GM19351 (cell line): ENCODE measurements around the gene BBS10.
"Not testable (repeated sequence)": the region's sequence is repeated elsewhere in the genome, so short reads cannot be mapped to it uniquely, and the experiment has no call there.

Experiments used
- ATAC-seq: cut with Tn5 transposase; IDR thresholded peaks from one replicate; pipeline ENCODE4 v1.9.1; 2021; ENCODE audit warnings: mild to moderate bottlenecking, moderate library complexity; ENCODE audit not compliant: unreplicated experiment

The BBS10 gene

DNA sequence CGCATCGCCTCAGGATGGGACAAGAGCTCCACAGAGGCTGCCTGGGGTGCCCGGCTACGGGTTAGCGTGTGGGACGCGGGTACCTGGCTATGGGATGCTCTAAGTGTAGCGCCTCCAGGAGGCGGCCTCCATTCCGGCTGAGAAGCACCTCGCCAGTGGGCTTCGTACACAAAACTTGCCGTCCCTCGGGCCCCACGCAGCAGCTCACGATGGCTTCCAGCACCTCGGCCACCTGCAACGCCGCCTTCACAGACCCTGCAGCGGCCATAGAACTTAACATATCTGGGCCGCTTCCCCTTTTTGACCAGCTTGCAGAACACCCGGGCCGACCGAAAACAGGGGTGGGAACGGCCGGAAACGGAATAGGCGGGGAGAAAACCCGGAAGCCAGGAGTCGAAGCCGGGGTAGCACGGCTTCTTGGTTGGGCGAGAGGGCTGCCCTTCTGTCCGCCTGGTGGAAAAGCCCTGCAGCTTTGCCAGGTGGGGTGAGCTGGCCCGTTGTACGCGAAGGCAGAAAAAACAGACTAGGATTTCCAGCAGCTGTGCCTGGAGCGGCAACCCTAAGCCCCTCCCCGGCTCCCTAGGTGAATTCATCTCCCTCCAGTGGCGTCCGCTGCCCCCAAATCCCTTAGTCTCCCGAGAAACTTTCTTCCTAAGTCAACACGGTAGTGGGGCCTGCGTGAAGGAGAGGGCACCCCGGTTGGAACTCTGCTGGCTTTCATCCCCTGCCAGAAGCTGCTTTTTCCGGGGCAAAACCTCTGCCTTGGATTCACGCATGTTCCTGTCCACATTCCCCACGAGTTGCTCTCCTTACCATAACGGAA is at the start of gene BBS10:
TSS of gene BBS10 (minus strand) at position 337 of the 823 bp plus-strand sequence. CDS start at position 280, 57 bp downstream.
- peak; percentile 90 for ATAC-seq

DNA sequence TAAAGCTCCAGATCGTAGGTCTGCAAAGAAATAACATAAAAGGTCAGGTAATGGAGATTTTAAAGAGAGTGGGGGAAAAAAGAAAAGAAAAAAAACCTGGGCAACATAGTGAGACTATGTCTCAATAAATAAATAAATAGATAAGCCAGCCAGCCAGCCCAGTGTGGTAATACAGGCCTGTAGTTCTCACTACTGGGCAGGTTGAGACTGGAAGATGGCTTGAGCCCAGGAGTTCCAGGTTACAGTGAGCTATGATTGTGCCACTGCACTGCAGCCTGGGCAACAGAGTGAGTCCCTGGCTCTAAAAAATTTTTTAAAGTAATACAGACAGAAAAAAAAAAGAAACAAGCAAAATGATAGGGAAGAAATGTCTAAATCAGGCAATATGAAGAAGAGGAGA is 43.2 kb upstream of the BBS10 start:
- ATAC-seq: no peak

DNA sequence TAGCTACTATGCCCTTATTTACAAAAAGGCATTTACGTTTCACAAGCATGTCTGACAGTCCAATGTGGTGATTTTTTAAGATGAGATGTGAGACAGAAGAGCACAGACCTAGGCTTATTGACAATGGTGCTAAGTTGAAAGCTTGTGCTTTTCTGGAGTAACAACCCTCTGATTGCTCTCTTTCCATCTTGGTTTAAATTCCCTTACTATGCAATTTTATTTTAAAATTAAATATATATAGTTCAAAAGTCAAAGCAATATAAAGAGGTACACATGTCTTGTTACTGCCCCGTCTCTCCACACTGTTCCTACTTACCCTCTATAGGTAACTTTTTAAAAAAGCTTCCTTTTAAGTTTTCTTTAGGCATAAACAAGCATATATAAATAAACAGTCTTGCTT is 39.4 kb upstream of the BBS10 start:
- no peak for ATAC-seq

DNA sequence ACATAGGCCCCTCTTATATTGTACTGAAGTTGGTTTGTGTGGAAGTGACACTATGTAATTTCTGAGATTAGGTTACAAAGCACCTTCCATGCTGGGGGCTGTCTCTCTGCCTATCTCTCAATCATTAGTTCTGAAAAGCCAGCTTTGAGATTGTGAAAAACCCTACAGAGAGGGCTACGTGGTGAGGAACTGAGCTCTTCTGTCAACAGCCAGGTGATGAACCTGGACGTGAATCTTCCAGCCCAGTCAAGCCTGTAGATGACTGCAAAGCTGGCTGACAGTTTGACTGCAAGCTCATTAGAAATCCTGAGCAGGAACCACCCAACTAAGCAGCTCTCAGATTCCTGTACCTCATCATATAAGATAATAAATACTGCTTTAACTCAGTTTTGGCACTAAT is 36.3 kb upstream of the BBS10 start:
- no peak for ATAC-seq

DNA sequence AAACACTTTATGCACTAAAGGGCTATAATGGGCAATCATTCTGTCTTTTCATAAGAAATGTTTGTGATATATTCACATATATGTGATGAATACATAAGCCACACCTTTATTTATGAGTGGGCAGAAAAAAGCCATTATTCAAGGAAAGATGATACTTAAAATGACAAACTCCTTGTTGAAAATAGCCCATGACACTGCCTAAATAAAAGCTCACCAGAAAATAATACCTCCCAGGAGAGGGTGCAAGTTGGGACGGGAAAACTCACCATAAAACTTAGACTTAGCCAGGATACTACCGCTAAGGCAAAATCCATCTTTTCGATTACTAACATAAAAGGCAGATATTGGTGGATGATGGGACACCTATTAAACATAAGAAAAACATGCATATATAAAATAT is 35.8 kb upstream of the BBS10 start:
- ATAC-seq: no peak

DNA sequence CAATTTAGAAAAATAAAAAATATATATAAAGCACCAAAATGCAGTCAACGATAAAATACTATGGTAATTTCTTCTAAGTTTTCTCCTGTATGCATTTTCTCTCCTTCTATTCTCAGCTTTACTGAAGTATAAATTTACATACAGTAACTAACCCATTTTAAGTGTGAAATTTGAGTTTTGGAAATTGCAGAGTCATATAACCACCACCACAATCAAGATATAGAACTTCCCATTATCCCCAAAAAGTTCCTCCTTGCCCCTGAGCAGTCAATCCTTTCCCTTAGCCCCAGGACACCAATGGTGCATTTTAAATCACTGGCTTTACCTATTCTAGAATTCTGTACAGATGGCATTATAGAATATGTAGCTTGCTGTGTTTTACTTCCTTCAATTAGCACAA is 31.0 kb upstream of the BBS10 start:
- ATAC-seq: no peak

DNA sequence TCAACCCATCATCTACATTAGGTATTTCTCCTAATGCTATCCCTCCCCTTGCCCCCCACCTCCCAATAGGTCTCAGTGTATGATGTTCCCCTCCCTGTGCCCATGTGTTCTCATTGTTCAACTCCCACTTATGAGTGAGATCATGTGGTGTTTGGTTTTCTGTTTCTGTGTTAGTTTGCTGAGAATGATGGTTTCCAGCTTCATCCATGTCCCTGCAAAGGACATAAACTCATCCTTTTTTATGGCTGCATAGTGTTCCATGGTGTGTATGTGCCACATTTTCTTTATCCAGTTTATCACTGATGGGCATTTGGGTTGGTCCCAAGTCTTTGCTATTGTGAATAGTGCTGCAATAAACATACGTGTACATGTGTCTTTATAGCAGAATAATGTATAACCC is 28.7 kb upstream of the BBS10 start:
- not testable (repeated sequence) for ATAC-seq

DNA sequence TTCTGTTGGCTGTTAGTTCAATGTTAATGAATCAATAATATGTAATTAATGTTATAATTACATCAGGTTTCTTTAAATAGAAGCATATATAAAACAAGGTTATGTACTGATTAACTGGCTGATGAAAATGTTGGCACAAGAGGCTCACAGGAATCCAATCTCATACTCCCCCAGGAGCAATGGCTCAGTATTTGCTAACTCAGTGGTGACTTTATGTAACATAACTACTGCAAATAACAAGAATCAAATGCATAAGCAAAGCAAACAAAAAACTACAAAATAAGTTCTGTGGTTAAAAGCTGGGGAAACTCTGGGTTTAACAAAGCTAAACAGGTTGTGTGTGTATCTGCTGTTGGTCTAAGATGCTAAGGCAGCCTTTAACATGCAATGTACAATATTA is 27.7 kb upstream of the BBS10 start:
- ATAC-seq: no peak

DNA sequence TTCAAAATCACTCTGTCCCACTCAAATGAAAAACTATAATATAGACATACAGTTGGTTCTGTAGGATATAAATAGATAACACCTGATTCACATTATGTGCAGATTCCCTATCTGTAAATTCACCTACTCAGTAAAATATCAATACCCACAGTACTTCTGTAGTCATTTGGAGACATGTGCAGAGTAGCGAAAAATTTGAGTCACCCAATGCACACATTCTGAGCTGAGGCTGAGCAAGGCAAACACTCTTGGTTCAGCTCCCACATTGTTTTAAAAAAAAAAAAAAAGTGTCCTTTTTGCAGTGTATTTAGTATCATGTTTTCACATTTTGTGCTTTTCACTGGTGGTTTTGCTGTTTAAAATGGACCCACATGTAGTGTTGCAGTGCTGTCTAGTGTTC is 27.3 kb upstream of the BBS10 start:
- ATAC-seq: no peak

DNA sequence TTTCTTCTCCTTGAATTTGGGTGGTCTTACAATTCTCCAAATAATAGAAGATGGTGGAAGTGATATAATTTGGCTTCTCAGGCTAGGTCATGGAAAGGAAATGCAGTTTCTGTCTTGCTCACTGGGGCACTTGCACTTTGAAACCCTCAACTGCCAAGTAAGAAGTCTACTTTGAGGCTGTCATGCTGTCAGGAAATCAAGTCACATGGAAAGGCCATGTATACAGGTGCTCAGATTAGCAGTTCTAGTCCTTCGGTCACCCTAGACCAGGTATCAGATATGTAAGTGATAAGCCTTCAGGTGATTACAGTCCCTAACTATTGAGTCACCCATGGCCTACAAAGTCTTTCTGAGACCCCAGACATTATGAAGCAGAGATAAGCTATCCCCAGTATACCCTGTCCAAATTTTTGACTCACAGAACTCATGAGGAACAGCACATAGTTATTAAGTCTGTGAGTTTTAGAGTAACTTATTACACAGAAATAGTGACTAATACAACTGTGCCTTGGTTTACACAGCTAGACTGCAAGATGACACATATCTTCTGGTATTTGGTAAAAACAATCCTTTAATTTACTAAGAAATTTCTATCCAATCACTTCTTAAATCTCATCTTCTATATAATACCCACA is 26.3 kb upstream of the BBS10 start:
- no peak for ATAC-seq

DNA sequence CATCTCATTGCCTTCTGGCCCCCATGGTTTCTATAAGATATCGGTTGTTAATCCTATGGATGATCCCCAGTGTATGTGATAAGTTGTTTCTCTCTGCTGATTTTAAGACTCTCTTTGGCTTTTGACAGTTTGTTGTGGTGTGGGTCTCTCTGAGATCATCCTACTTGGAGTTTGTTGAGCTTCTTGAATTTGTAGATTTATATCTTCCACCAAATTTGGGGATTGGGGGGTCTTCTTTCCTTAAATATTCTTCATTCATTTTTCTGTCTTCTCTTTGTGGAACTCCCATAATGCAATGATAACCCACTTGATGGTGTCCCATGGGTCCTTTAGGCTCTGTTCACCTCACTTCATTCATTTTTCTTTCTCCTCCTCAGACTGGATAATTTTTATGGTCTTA is 20.0 kb upstream of the BBS10 start:
- ATAC-seq: no peak

DNA sequence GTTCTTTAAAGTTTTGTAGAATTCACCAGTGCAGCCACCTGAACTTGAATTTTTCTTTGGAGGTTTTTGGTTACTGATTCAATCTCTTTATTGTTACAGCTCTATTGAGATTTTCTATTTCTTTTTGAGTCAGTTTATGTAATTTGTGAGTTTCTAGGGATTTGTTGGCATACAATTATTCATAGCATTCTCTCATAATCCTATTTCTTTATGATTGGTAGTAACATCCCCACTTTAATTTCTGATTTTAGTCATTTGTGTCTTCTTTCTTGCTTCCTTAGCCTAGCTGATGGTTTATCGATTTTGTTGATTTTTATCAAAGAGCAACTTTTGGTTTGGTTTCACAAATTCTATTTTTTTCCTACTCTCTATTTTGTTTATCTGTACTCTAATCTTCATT is 17.9 kb upstream of the BBS10 start:
- no peak for ATAC-seq

DNA sequence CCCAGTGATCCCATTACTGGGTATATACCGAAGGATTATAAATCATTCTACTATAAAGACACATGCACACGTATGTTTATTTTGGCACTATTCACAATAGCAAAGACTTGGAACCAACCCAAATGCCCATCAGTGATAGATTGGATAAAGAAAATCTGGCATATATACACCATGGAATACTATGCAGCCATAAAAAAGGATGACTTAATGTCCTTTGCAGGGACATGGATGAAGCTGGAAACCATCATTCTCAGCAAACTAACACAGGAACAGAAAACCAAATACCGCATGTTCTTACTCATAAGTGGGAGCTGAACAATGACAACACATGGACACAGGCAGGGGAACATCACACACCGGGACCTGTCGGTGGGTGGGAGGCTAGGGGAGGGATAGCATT is 15.9 kb upstream of the BBS10 start:
- ATAC-seq: not testable (repeated sequence)

DNA sequence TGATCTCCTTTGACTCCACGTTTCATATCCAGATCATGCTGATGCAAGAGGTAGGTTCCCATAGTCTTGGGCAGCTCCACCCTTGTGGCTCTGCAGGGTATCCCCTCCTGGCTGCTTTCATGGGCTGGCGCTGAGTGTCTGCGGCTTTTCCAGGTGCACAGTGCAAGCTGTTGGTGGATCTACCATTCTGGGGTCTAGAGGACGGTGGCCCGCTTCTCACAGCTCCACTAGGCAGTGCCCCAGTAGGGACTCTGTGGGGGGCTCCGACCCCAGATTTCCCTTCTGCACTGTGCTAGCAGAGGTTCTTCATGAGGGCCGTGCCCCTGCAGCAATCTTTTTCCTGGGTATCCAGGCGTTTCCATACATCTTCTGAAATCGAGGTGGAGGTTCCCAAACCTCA is 12.1 kb upstream of the BBS10 start:
- no peak for ATAC-seq

DNA sequence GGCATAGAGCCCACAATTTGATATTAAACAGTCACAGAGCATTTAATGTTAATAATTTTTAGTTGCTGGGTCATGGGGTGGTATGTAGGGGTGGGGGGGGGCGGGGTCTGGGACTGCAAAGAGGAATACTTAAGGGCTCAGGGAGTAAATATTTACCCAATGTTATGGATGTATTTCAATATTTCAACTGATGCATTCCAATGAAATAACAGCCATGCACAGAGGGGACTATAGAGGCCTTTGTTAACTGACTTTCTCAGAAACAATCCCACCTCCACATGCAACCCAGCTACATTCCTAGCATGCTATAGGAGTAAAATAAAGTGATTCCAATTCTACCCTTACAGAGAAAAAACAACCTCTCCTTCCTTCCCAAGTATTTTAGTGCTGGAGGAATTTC is 7.9 kb upstream of the BBS10 start:
- no peak for ATAC-seq

DNA sequence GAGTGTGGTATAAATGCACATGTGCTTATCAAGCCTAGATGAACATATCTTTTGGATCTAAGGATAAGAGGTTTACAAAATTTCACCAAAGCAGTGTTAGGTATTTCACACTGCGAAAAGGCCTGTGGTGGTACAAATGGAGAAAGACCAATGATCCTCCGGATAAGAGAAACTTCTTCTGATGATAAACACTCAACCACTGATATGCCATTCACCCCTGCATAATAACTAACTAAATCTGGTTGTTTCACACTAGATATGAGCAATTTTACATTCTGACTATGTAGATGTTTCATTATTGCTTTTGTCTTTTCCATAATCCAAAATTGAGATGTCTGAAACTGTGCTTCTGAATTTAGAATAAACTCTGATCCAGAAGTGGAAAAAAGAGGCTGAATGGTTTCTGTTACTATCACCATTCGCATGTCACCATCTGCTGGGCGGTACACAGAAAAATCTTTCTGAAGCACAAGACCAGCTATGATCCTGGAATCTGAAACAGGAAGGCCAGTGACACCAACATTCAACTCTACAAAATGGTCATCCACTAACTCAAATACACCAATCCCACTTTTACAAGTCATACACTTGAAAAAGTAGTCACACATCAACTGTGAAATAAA is 1.3 kb downstream of the BBS10 start:
- ATAC-seq: peak; percentile 36

DNA sequence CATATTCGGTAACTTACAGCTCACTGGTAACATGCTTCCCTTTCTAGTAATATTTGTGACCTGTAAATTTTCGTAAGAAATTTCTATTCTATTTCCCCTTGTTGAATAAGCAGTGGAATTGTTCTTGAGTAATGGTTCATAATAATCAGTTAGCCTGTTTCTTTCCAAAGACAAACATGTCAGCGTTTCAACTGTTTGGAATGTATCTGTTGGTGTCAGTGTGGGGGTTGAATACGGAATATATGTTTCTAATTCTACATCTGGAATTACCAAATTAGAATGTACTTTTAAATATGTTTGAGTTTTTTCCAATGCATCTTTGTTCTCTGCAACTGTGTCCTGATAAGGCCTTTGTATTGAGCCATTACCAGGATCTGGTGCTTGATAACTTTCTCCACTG is 2.0 kb downstream of the BBS10 start:
- no peak for ATAC-seq

DNA sequence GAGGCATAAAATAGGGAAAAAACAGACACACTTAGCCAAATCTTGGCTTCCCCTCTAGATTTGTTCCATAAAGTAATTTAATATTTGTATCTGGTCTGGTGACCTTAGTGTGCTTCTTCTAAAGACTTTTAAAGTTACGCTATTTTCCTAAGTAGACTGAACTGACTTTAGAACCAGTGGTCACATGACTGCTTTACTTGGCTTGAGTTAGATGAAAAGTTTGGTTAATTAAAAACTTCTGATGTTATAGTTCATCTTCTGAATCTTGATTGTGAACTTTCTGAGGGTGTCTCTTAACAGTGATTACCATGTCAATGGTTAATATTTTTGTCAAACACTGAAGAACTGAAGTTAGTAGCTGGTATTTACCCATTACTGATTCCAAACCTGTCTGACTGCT is 2.6 kb downstream of the BBS10 start:
- ATAC-seq: no peak

DNA sequence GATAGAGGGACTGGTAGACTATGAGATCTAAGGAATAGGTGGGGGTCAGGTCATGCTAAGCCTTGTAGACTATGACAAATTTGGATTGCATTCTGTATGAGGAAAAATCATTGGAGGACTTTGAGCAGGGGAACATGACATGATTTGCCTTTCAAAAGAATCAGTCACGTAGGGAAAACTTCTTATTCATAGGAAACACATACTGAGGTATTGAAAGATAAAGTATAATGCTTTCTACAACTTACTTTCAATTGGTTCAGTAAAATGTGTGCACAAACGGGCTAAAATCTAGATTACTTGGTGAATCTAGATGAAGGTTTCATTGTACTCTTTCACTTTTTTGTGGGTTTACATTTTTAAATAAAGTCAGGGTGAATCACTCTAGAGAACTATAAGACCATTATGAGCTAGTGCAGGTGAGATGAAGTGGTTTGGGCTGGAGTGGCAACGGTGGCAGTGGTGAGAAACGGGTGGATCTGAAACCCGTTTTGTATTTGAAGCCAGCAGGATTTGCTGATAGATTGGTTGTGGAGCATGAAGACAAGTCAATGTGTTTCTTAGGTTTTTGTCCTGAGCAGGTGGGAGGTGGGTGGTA is 6.7 kb downstream of the BBS10 start:
- no peak for ATAC-seq

DNA sequence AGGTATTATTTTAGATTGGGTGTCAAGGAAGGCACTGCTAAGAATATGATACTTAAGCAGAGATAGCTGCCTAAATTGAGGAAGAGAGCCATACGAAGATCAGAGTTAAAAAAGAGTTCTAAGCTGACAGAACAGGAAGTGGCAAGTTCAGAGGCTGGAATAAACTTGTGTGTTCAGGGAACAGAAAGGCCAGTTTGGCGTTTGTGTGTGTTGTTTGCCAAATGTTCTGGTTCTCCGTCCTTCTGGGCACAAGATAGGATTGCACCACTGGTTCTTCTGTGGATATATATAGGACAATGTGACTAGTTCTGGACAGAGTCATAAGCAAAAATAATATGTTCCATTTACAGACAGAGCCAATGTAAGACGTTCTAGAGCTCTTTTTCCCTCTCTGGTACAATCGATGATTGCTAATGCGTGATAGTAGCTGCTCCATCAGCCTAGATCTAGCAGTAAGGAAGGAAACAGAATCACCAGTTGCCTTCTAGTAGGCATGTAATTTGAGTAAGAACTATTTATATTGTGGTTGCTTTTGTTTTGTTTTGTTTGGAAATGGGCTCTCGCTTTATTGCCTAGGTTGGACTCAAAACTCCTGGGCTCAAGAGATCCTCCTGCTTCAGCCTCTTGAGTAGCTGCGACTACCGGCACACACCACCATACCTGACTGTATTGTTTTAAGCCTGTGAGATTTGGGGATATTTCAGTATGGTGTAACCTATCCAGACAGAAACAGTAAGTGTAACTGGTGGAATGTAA is 7.4 kb downstream of the BBS10 start:
- no peak for ATAC-seq

DNA sequence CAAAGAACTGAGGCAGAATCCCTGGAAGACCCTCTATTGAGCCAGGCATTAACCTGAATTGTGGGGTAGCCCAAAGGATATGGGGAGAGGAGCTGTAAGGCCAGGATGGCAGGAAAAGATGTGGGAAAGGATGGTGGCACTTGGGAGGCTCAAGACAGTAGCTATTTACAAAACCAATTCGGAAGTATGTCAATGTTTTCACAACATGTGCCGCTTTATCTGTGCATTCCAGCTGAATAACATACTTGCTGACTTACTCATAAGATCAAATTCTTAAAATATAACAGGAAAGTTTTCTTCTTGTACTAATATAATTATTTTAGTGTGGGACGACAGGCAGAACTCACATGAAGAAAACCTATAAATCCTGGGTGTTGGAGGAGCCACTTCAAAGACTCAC is 10.6 kb downstream of the BBS10 start:
- ATAC-seq: no peak
